ENCODE measurements around the gene MMAB. TPM values are rescaled to one million over a fixed set of nuclear protein-coding genes. Genes with fewer than 3 reads are reported as not detected.
A peak's percentile ranks its signal among the peaks of the same experiment; 100 is the strongest.

The MMAB gene
- total RNA-seq, 4 donors from 2014 or later: 21.2 to 54.3 (median 25.6) TPM

GRCh38 chr12:109597414-109597794, 24.1 kb upstream of the MMAB start:
- peaks cover 27 to 36% of the 10 kb centered on the region in 2 donors for H3K4me1 ChIP-seq
- ATAC-seq: no peak
- no peak for DNase-seq
- no peak overlapping the region for H3K27ac ChIP-seq
- intact Hi-C loops (cut with DNase I; ENCODE audit: low total_unique reads) (loop anchor here (1.0 to 5.0 kb wide), 3 partner anchors 80 to 178 kb away; partner anchors contain the start of gene FAM222A), in situ Hi-C loops (cut with MboI; ENCODE audit: low sequenced_read_pairs in 4 of 4) (no loop called here)
- no peaks in the 10 kb centered on the region for H3K36me3 ChIP-seq
- no peak overlapping the region for H3K4me3 ChIP-seq
- no peak for TF ChIP-seq CTCF (IDR thresholded peaks at IDR 0.05 in 4 of 5, conservative IDR thresholded peaks at IDR 0.05 in 1 of 5)
- TF ChIP-seq POLR2A (IDR thresholded peaks at IDR 0.05): no peak
- H3K27me3 ChIP-seq: no peaks in the 10 kb centered on the region
- H3K9me3 ChIP-seq: no peaks in the 10 kb centered on the region

GRCh38 chr12:109596418-109597244, 23.3 kb upstream of the MMAB start:
- no peak overlapping the region for H3K4me3 ChIP-seq
- no peaks in the 10 kb centered on the region for H3K27me3 ChIP-seq
- no peaks in the 10 kb centered on the region for H3K9me3 ChIP-seq
- no peaks in the 10 kb centered on the region for H3K36me3 ChIP-seq
- TF ChIP-seq POLR2A (IDR thresholded peaks at IDR 0.05): no peak
- no peak for TF ChIP-seq CTCF (IDR thresholded peaks at IDR 0.05 in 4 of 5, conservative IDR thresholded peaks at IDR 0.05 in 1 of 5)
- H3K4me1 ChIP-seq: peaks cover 30 to 37% of the 10 kb centered on the region in 2 donors
- no peak for DNase-seq
- no peak overlapping the region for H3K27ac ChIP-seq
- in situ Hi-C loops (cut with MboI; ENCODE audit: low sequenced_read_pairs in 4 of 4): no loop called here
- intact Hi-C loops (cut with DNase I; ENCODE audit: low total_unique reads): loop anchor here (1.0 to 5.0 kb wide), 3 partner anchors 79 to 179 kb away; partner anchors contain the start of gene FAM222A
- ATAC-seq: no peak

GRCh38 chr12:109595321-109595902, 22.1 kb upstream of the MMAB start:
- H3K27ac ChIP-seq: peak overlapping the region in 2 of 4 donors; percentile 77 to 80
- DNase-seq (no peak), ATAC-seq (no peak)
- intact Hi-C loops (cut with DNase I; ENCODE audit: low total_unique reads): loop anchor here (5.0 kb wide), 1 partner anchor 78 kb away; no protein-coding TSS in a partner anchor
- H3K4me3 ChIP-seq: no peak overlapping the region
- in situ Hi-C loops (cut with MboI; ENCODE audit: low sequenced_read_pairs in 4 of 4): no loop called here
- H3K4me1 ChIP-seq: peaks cover 30 to 37% of the 10 kb centered on the region in 2 donors
- H3K9me3 ChIP-seq: no peaks in the 10 kb centered on the region
- H3K36me3 ChIP-seq: no peaks in the 10 kb centered on the region
- no peaks in the 10 kb centered on the region for H3K27me3 ChIP-seq
- no peak for TF ChIP-seq POLR2A (IDR thresholded peaks at IDR 0.05)
- no peak for TF ChIP-seq CTCF (IDR thresholded peaks at IDR 0.05 in 4 of 5, conservative IDR thresholded peaks at IDR 0.05 in 1 of 5)

DNA sequence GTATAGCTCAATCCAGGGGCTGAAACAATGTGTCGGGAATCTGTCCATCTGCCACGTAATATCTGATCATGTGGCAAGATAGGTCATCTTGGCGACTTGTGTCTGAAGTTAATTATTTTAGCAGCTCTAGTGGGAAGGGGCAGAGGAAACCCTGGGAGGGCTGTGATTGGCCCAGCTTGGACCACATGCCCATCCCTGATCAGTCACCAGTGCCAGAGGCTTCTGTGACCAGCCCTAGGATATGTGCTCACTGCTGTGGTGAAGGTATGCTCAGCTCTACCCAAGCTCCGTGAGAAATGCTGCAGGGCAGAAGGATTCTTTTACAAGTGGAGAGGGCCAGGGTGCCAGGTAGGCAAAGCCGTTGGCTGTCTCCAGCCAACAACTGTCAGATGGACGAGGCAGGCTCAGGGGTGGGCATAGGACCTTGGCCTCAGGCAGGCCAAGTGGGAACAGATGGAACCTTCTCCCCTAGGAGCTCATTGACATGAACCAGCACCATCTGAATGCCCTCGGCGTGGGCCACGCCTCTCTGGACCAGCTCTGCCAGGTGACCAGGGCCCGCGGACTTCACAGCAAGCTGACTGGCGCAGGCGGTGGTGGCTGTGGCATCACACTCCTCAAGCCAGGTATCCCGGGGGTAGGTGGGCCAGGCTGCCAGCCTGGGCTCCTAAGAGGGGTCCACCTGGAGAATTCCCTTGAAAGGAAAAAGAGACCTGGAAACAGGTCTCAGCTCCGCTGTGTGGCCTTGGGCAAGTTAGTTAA, 21.4 kb upstream of the MMAB start:
- in situ Hi-C loops (cut with MboI; ENCODE audit: low sequenced_read_pairs in 4 of 4) (loop anchor here in 2 of 4 donors (5.0 kb wide), 1 partner anchor 183 kb away; no protein-coding TSS in a partner anchor), intact Hi-C loops (cut with DNase I; ENCODE audit: low total_unique reads) (loop anchor here (5.0 kb wide), 1 partner anchor 77 kb away; no protein-coding TSS in a partner anchor)
- Histone ChIP-seq H3K27ac (peak overlapping the region; percentile 77 to 81 (median 80)), H3K4me1 (peaks cover 30 to 37% of the 10 kb centered on the region in 2 donors), H3K36me3 (no peaks in the 10 kb centered on the region), H3K27me3 (no peaks in the 10 kb centered on the region), H3K4me3 (no peak overlapping the region), H3K9me3 (no peaks in the 10 kb centered on the region)
- ATAC-seq: no peak
- DNase-seq: no peak
- TF ChIP-seq CTCF (IDR thresholded peaks at IDR 0.05 in 4 of 5, conservative IDR thresholded peaks at IDR 0.05 in 1 of 5) (no peak), POLR2A (IDR thresholded peaks at IDR 0.05) (no peak)
